DND-41 (cell line): ENCODE results near the gene GNG12.
"Not testable (repeated sequence)": the region's sequence is repeated elsewhere in the genome, so short reads cannot be mapped to it uniquely, and the experiment has no call there.

ENCODE experiments used
- ATAC-seq: fragments of 200-7000 bp; cut with Tn5 transposase; 3 replicates; pipeline ENCODE4 v1.9.1; 2021; ENCODE audit warnings: low read depth; ENCODE audit not compliant: insufficient read depth
- DNase-seq: peaks from one replicate; pipeline ENCODE4 v3.0.0-alpha.2; 2020
- H2AFZ ChIP-seq: 2 replicates; pipeline ENCODE4 v1.6.0; 2012; ENCODE audit warnings: low read depth, low read length
- H3K27ac ChIP-seq: 2 replicates; pipeline ENCODE4 v1.5.1; 2012; ENCODE audit warnings: low read length, inconsistent platforms
- H3K27me3 ChIP-seq: fragments of 200-600 bp; sonication (generic); 2 replicates; pipeline ENCODE4 v1.6.0; 2012; ENCODE audit warnings: low read length, mild to moderate bottlenecking, inconsistent platforms; ENCODE audit not compliant: insufficient read depth, poor library complexity
- H3K36me3 ChIP-seq: 2 replicates; pipeline ENCODE4 v1.5.1; 2012; ENCODE audit warnings: low read length, inconsistent platforms; ENCODE audit not compliant: insufficient read depth
- H3K4me1 ChIP-seq: 2 replicates; pipeline ENCODE4 v1.5.1; 2012; ENCODE audit warnings: mild to moderate bottlenecking, low read length; ENCODE audit not compliant: insufficient read depth
- H3K4me2 ChIP-seq: 2 replicates; pipeline ENCODE4 v1.6.0; 2012; ENCODE audit warnings: mild to moderate bottlenecking, moderate library complexity, low read length, inconsistent platforms; ENCODE audit not compliant: insufficient read depth
- H3K4me3 ChIP-seq, 2 experiments: fragments of 200-600 bp in 1 of 2; shearing (Covaris generic) in 1 of 2; 2 replicates each; pipeline ENCODE4 v1.5.1; 2012 to 2016; ENCODE audit warnings: inconsistent platforms in 2 of 2, low read length in 2 of 2, mild to moderate bottlenecking in 2 of 2, low read depth in 1 of 2, moderate library complexity in 1 of 2
- H3K79me2 ChIP-seq: 2 replicates; pipeline ENCODE4 v1.6.0; 2012; ENCODE audit warnings: low read length, inconsistent platforms; ENCODE audit not compliant: insufficient read depth
- H3K9ac ChIP-seq: 2 replicates; pipeline ENCODE4 v1.6.0; 2012; ENCODE audit warnings: low read depth, mild to moderate bottlenecking, inconsistent platforms, low read length, moderate library complexity
- H3K9me3 ChIP-seq: 2 replicates; pipeline ENCODE4 v1.5.1; 2012; ENCODE audit warnings: low read length, moderate library complexity, mild to moderate bottlenecking, inconsistent platforms; ENCODE audit not compliant: insufficient read depth, severe bottlenecking
- H4K20me1 ChIP-seq: 2 replicates; pipeline ENCODE4 v1.6.0; 2012; ENCODE audit warnings: low read length; ENCODE audit not compliant: insufficient read depth
- EZH2 ChIP-seq: IDR thresholded peaks from 3 replicates; pipeline ENCODE4 v1.6.1; 2012; ENCODE audit warnings: borderline replicate concordance, low read depth, mild to moderate bottlenecking, moderate library complexity, low read length, inconsistent platforms; ENCODE audit not compliant: severe bottlenecking
- TF ChIP-seq, protein P1 (sequence below): IDR thresholded peaks from 2 replicates; pipeline ENCODE4 v1.5.1; 2012; ENCODE audit warnings: borderline replicate concordance, low read length, moderate library complexity, mild to moderate bottlenecking; ENCODE audit not compliant: poor library complexity, severe bottlenecking; ENCODE audit errors: extremely low read depth

Gene GNG12

GRCh38 chr1:67733681-67734322 is 99.5 kb downstream of the GNG12 start:
- H3K36me3 ChIP-seq, result no peaks in the 10 kb centered on the region
- TF ChIP-seq, protein P1, sequence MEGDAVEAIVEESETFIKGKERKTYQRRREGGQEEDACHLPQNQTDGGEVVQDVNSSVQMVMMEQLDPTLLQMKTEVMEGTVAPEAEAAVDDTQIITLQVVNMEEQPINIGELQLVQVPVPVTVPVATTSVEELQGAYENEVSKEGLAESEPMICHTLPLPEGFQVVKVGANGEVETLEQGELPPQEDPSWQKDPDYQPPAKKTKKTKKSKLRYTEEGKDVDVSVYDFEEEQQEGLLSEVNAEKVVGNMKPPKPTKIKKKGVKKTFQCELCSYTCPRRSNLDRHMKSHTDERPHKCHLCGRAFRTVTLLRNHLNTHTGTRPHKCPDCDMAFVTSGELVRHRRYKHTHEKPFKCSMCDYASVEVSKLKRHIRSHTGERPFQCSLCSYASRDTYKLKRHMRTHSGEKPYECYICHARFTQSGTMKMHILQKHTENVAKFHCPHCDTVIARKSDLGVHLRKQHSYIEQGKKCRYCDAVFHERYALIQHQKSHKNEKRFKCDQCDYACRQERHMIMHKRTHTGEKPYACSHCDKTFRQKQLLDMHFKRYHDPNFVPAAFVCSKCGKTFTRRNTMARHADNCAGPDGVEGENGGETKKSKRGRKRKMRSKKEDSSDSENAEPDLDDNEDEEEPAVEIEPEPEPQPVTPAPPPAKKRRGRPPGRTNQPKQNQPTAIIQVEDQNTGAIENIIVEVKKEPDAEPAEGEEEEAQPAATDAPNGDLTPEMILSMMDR, result no peak
- no peaks in the 10 kb centered on the region for H4K20me1 ChIP-seq
- H3K4me1 ChIP-seq, result peaks cover 66% of the 10 kb centered on the region
- peak overlapping the region; percentile 10 for H3K4me2 ChIP-seq
- H3K4me3 ChIP-seq, result no peak overlapping the region
- no peaks in the 10 kb centered on the region for H3K9me3 ChIP-seq
- H3K27me3 ChIP-seq, result no peaks in the 10 kb centered on the region
- peak overlapping the region; percentile 44 for H3K9ac ChIP-seq
- peak; percentile 49 for DNase-seq
- 0 out of 3 replicates have a peak, but pooled peaks have one; percentile 3 for ATAC-seq
- H3K79me2 ChIP-seq, result no peaks in the 10 kb centered on the region
- H3K27ac ChIP-seq, result peak overlapping the region; percentile 90
- peak overlapping the region; percentile 28 for H2AFZ ChIP-seq

DNA sequence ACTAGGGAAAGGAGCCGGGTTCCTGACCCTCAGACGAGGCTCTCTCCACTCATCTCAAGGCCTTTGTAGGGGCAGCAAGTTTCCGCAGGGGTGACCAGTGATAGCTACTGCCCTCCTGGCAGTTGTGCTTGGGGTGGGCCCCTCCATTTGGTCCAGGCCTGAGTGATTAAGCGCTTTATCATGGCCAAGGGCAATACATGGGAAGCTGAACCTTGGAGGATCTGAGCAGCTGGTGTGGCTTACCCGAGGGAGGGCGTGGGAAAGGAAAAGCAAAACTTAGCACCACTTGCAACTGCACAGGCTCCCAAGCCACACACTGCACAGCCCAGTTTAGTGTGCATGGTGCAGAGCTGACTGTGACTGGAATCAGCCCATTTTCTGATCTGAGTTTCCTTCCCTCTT is 100.5 kb downstream of the GNG12 start:
- no peaks in the 10 kb centered on the region for H3K27me3 ChIP-seq
- peak; percentile 83 for DNase-seq
- H3K4me1 ChIP-seq, result peaks cover 66% of the 10 kb centered on the region
- ATAC-seq, result peak; percentile 77
- no peaks in the 10 kb centered on the region for H3K36me3 ChIP-seq
- H3K79me2 ChIP-seq, result no peaks in the 10 kb centered on the region
- H3K4me2 ChIP-seq, result peak overlapping the region; percentile 40; the same call in 1 of the 2 replicates
- peak overlapping the region; percentile 44 for H3K9ac ChIP-seq
- H3K27ac ChIP-seq, result peak overlapping the region; percentile 90
- H2AFZ ChIP-seq, result peak overlapping the region; percentile 63
- H4K20me1 ChIP-seq, result no peaks in the 10 kb centered on the region
- no peaks in the 10 kb centered on the region for H3K9me3 ChIP-seq
- TF ChIP-seq, protein P1, result no peak
- no peak for TF ChIP-seq EZH2
- H3K4me3 ChIP-seq, result no peak overlapping the region

- Histone ChIP-seq H3K36me3 (no peaks in the 10 kb centered on the region), H3K4me1 (peaks cover 52% of the 10 kb centered on the region), H3K4me2 (no peak overlapping the region), H3K27ac (peak overlapping the region; percentile 45), H3K9me3 (no peaks in the 10 kb centered on the region), H4K20me1 (no peaks in the 10 kb centered on the region), H3K9ac (no peak overlapping the region), H2AFZ (peak overlapping the region; percentile 45; the same call in 1 of the 2 replicates), H3K27me3 (no peaks in the 10 kb centered on the region), H3K79me2 (no peaks in the 10 kb centered on the region), H3K4me3 (no peak overlapping the region)
- ATAC-seq, result no peak
- TF ChIP-seq, protein P1, result no peak
- DNase-seq, result no peak
These were observed 101.9 kb downstream of the GNG12 start for GRCh38 chr1:67731322-67731721.

DNA sequence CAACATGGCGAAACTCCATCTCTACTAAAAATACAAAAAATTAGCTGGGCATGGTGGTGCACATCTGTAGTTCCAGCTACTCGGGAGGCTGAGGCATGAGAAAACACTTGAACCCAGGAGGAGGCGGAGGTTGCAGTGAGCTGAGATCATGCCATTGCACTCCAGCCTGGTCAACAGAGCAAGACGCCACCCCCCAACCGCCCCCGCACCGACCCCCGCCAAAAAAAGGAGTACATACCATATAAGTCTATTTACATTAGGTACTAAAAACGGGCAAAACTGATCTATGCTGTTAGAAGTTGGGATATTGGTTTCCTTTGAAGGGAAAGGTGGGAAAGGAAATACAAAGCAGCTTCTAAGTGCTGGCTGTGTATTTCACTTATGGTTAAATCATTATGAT is 103.0 kb downstream of the GNG12 start:
- not testable (repeated sequence) for H3K27me3 ChIP-seq, H2AFZ ChIP-seq, DNase-seq, ATAC-seq, H3K9ac ChIP-seq, H4K20me1 ChIP-seq, H3K79me2 ChIP-seq, H3K4me2 ChIP-seq, H3K27ac ChIP-seq, H3K9me3 ChIP-seq, H3K36me3 ChIP-seq, H3K4me3 ChIP-seq
- H3K4me1 ChIP-seq, result peaks cover 45% of the 10 kb centered on the region
